ENCODE results near the gene TIMM8A.

The TIMM8A gene, protein sequence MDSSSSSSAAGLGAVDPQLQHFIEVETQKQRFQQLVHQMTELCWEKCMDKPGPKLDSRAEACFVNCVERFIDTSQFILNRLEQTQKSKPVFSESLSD

GRCh38 chrX:101348452-101349192 lies at the start of gene TIMM8A:
TIMM8A (minus strand) TSS chrX:101348742; CDS start chrX:101348664, 78 bp downstream.
- DNase-seq, result peak; percentile 82

DNA sequence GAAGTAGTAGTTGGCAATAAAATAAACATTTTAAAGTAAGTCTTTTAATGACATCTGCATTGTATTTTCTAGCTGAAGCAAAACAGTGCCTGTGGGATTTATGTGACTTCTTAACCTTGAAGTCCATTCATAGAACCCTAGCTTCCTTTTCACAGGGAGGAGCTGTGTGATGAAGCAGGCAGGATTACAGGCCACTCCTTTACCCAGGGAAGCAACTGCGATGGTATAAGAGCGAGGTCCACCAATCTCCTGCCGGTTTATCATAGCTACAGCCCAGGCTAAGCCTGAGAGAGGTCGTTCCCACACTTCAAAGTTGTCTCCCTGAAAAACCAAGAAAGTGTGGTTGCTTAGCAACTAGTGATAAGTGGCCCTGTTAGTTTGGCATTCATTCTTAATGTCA lies 49.2 kb upstream of the TIMM8A start:
- no peak for DNase-seq

DNA sequence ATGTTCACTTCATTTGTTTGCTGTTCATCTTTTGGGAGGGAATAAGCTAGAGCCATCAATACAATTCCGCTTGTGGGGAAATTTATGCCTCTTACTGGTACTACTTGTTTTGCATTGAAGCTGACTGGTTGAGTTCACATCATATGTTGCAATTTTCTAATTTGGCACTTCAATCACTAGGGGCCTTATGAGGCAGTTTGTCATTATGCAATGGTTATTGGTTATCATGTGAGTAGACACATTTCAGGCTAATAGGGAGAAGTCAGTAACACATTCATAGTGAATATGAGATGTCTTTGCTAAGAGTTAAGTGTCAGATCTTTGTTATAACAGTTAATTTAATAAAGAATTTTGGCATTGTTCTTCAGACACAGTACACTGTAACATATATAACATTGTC lies 47.2 kb upstream of the TIMM8A start:
- no peak for DNase-seq

DNA sequence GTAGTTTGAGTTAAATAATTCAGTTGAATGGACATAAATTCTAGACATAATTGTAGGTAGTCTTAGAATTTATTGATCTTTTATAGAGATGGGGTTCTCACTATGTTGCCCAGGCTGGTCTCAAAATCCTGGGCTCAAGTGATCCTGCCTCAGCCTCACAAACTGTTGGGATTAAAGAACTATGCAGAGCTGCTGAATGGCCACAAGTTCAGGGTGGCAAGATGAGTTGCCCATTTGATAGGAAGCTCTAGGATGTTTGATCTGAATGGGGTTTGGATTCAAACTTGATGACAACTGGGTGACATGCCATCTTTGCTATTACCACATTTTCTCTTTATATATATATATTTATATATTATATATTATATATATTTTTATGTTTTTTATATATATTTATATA lies 45.8 kb upstream of the TIMM8A start:
- no peak for DNase-seq

DNA sequence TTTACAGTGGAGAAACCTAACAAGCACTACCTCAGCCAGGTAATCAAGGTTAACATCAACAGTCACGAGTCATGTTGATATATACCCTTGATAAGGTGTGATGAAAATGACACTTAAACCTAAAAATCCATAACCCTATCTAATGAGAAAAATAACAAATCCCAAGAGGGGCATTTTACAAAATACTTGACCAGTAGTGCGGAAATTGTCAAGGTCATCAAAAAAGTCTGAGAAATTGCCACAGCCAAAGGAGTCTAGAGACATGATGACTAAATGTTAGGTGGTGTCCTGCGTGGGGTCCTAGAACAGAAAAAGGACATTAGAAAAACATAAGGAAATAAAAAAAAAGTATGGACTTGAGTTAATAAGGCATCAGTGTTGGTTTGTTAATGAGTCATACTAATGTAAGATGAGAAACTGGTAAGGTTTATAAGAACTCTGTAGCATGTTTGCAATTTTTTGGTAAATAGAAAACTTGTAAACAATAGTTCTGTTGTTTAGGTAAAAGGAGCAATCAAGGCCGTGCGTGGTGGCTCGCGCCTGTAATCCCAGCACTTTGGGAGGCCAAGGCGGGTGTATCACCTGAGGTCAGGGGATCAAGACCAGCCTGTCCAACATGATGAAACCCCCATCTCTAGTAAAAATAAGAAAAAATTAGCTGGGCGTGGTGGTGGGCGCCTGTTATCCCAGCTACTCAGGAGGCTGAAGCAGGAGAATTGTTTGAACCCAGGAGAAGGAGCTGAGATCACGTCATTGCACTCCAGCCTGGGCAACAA lies 45.2 kb upstream of the TIMM8A start:
- DNase-seq, result no peak

DNA sequence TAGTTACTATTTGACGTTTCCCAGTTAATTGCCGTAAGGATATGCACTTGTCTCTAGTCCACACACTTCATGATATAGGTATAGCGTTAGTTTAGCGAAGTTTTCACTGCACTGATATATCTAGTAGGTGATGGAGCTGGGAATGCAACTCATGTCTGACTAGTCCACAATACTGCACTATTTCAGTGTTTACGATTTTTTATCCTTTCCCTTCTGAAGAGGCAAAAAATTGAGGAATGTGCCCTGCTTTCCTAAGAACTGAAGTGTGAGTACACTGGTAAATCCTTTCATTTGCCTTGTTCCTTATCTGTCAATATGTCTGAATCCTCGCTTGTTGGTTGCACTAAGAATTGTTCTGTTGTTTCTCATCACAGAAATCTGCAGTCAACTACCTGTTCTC lies 43.3 kb upstream of the TIMM8A start:
- no peak for DNase-seq

DNA sequence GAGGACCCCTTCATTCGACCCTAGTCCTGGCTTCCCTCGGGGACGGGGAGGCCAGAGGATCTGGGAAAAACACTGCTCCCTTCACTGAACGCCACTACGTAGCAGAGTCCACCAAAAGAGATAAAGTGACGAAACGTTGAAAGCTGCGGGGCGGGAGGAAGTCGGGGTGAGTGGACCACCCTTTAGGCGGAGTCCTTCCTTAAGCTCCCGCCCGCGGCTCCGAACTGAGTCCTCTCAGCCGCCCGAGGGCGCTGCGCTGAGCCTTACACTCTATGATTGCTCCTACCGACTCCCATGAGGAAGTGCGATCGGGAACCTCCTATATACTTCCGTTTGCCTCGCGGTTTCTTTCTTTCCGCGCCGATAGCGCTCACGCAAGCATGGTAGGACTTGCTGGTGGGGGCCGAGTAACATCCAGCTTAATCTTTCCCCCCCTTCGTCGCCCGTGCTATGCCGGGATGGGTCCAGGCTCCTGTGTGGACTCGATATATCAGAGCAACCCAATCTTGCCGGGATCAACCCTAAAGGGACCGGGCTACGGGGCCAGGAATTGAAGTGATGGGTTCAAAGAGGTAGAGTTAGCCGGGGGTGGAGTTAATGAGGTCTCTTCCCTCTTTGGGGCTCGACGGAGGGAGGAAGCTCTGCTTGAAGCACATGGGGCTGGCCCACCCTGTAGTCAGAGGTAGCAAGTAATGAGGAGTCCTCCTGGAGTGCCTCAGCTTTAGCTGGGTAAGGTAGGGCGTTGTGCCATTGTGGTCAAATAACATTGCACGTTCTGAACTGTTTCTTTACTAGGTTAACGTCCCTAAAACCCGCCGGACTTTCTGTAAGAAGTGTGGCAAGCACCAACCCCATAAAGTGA lies 42.4 kb upstream of the TIMM8A start, which contains the start of gene RPL36A:
Gene RPL36A, plus strand, starts transcription at position 348 of the 862 bp plus-strand sequence. Its CDS starts 33 bp downstream, at position 381.
- peak; percentile 87 for DNase-seq

DNA sequence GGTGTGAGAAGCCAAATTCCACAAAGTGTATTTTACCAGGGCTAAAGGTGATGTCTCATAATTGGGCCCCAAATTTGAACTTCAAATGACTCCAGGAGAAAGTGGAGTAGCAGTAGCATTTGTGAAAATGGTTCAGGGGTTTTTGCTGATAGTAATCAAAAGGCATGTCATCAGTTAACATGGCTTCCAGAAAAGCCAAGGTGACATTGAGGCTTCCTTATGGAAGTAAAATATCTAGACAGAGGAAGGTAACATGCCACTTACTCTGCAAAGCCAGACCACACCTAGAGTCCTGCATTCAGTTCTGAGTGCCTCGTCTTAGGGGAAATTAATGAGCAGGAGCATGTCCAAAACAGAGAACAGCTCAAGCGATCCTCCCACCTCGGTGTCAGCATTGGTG lies 40.1 kb upstream of the TIMM8A start:
- DNase-seq, result no peak

DNA sequence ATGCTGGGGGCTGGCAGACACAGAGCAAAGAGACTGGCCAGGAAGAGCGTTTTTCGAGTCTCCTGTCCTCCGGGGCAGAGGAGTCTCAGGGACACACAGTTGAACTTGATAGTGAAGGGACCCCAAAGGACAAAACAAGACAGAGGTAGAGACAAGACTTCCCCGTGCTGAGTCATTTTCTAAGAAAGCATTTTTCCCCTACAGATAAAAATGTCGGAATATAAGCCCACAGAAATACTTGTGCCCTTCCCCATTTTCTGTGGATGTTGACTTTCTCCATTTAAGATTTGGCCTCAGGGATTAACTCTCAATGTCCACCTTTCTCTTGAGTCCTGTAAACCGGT lies 38.0 kb upstream of the TIMM8A start:
- DNase-seq, result no peak

GRCh38 chrX:101385795-101386541 lies 37.4 kb upstream of the TIMM8A start, which contains the start of gene BTK:
BTK (minus strand) TSS chrX:101386191; CDS start chrX:101375284, 10,907 bp downstream.
- no peak for DNase-seq

DNA sequence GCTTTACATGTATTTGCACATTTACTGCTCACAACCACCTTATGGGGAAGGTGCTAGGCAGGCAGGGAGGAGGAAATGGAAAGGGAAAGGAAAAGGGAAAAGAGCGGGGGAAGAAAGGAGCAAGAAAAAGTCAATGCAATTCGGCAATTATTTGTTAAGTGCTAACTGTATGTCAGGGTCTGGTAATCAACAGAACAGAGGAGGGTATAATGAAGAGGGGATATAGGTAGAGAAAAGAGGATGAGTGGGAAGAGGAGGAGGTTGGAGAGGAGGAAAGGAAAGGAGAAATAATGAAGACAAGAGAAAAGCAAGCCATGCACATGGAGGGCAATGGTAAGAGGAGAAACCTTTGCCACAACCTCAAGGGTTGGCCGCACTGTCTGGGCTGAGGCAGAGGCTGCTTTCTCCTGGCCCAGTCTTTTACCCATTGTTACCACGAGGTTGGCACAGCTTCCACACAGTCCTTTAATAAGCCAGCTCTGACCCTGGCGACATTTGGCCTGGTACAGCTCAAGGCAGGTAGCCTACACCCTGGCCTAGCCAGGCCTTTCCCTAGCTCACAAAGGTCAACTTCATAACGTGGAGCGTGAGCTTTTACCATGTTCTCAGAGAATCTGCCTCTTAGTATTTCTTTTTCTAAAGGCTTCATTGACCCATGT lies 36.6 kb upstream of the TIMM8A start:
- DNase-seq, result no peak

GRCh38 chrX:101383679-101384205 lies 35.2 kb upstream of the TIMM8A start:
- no peak for DNase-seq

- DNase-seq, result no peak
These were observed 29.0 kb upstream of the TIMM8A start for GRCh38 chrX:101377547-101377946.

- no peak for DNase-seq
These were observed 22.5 kb upstream of the TIMM8A start for GRCh38 chrX:101370888-101371504.

- DNase-seq, result no peak
These were observed 21.1 kb upstream of the TIMM8A start for GRCh38 chrX:101369687-101370086.

DNA sequence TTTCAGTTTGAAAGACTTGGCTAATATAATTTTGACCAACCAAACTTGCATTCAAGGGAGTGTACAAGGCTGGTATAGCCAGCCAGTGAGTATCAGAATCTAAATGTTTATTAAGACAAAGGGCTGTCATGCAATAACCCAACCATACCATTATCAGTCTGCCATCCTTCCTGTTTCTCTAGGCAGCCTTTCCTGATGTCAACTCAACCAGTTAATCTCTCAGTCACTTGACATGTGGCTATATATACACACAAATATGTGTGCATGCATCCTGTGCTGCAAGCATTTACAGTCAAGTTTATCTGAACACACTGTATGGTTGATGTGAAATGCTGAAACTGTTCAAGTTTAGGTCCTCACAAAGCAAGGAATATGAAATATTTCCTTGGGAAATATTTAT lies 20.3 kb upstream of the TIMM8A start:
- no peak for DNase-seq

DNA sequence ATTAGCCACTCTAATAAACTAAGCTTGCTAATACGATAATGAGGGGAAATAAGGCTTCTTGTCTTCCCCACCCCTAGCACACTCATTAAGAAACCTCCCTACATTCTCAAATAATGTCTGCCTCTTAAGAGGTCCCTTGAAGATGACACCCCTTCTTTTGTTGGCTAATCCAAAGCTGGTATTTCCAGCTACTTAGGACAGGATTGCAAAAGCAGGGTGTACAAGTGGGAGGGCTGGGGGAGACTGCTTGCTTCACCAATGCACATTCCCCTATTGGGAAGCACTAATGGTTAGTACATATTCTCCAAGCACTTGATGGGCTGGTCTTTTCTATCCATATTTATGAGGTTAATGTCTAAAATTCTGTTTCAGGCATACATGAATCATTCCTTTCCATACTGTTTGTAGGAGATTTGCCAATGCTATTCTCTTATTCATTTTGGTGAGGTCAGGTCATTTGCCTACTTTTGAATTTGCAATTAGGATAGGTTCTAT lies 16.8 kb upstream of the TIMM8A start:
- no peak for DNase-seq

GRCh38 chrX:101362757-101363156 lies 14.2 kb upstream of the TIMM8A start:
- DNase-seq, result no peak

DNA sequence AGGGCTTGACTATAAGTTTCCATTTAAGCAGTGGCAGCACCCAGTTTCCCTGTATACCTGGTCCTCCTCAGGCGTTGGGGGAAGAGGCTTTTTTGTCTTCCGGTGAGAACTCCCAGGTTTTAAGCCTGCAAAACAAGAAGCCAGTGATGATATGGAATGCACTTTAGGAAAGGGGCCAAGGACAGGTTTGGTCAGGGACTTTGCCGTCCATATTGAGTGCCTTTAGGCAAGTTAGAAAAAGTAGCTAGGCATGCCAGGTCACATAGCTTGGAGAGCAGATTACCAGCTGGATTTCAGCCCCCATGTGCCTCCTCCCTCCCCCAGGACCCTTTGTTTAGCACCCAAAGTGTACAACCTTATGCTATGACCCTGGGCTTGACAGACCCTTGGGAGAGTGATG lies 13.6 kb upstream of the TIMM8A start:
- no peak for DNase-seq

GRCh38 chrX:101360390-101360789 lies 11.8 kb upstream of the TIMM8A start:
- no peak for DNase-seq

GRCh38 chrX:101359966-101360365 lies 11.4 kb upstream of the TIMM8A start:
- DNase-seq, result no peak
